SK-MEL-5 (cell line): ENCODE results near the gene PRDM10. TPM values are rescaled to one million over a fixed set of nuclear protein-coding genes. Genes with fewer than 3 reads are reported as not detected.
A peak's percentile ranks its signal among the peaks of the same experiment; 100 is the strongest.
"Not testable (repeated sequence)": the region's sequence is repeated elsewhere in the genome, so short reads cannot be mapped to it uniquely, and the experiment has no call there.

ENCODE experiments used
- DNase-seq: peaks from one replicate; pipeline ENCODE4 v3.0.0-alpha.2; 2016; ENCODE audit warnings: low read depth, low spot score
- in situ Hi-C: cut with HindIII; loops from 2 replicates; pipeline ENCODE4 v1.10.0; 2016; ENCODE audit warnings: low sequenced_read_pairs, high pct_unique_total_duplicates, low pct_unique_long_range_greater_than_20kb
- total RNA-seq: library from RNA; depleted of rRNA; stranded (reverse); fragments of >200 nt; shearing (Covaris generic); gene quantifications from 2 replicates; pipeline ENCODE4 v1.2.3, GENCODE V29; 2014

The PRDM10 gene
- total RNA-seq, 1 experiment from 2014 or later: 3.6 TPM

- no peak for DNase-seq
- in situ Hi-C loops: no loop called here
Observed at GRCh38 chr11:130023204-130023603, 20.6 kb upstream of the PRDM10 start.

- in situ Hi-C loops: no loop called here
- no peak for DNase-seq
Observed at GRCh38 chr11:130022799-130023198, 20.2 kb upstream of the PRDM10 start.

- DNase-seq, in situ Hi-C loops: not testable (repeated sequence)
Observed at GRCh38 chr11:130021606-130022005, 19.0 kb upstream of the PRDM10 start.

- in situ Hi-C loops: no loop called here
- DNase-seq: no peak
Observed at GRCh38 chr11:130020323-130020722, 17.7 kb upstream of the PRDM10 start.

- in situ Hi-C loops, DNase-seq: not testable (repeated sequence)
Observed at GRCh38 chr11:130015846-130016245, 13.2 kb upstream of the PRDM10 start.

GRCh38 chr11:130008326-130008725 is 5.7 kb upstream of the PRDM10 start:
- DNase-seq: no peak
- in situ Hi-C loops: no loop called here

GRCh38 chr11:130006929-130007328 is 4.3 kb upstream of the PRDM10 start:
- in situ Hi-C loops: no loop called here
- no peak for DNase-seq

- in situ Hi-C loops: no loop called here
- no peak for DNase-seq
Observed at GRCh38 chr11:130003717-130004001, 1.0 kb upstream of the PRDM10 start.

GRCh38 chr11:130002846-130003716 is 446 bp upstream of the PRDM10 start:
- in situ Hi-C loops: no loop called here
- peak; percentile 94 for DNase-seq

- in situ Hi-C loops: no loop called here
- DNase-seq: no peak
Observed at GRCh38 chr11:130001461-130002351, 929 bp downstream of the PRDM10 start.

- in situ Hi-C loops: no loop called here
- DNase-seq: no peak
Observed at GRCh38 chr11:130000552-130001176, 2.0 kb downstream of the PRDM10 start.

GRCh38 chr11:129999407-129999806 is 3.2 kb downstream of the PRDM10 start:
- in situ Hi-C loops: no loop called here
- DNase-seq: no peak

- DNase-seq: no peak
- in situ Hi-C loops: no loop called here
Observed at GRCh38 chr11:129998905-129999304, 3.7 kb downstream of the PRDM10 start.

- no peak for DNase-seq
- in situ Hi-C loops: no loop called here
Observed at GRCh38 chr11:129998107-129998506, 4.5 kb downstream of the PRDM10 start.

- in situ Hi-C loops: no loop called here
- no peak for DNase-seq
Observed at GRCh38 chr11:129997513-129997912, 5.1 kb downstream of the PRDM10 start.

GRCh38 chr11:129996113-129996870 is 6.3 kb downstream of the PRDM10 start:
- in situ Hi-C loops: no loop called here
- DNase-seq: no peak

GRCh38 chr11:129995163-129995562 is 7.5 kb downstream of the PRDM10 start:
- in situ Hi-C loops: no loop called here
- no peak for DNase-seq
